HUES6 (cell line): Measurements from ENCODE around the gene ELFN1.

Experiments used
- H3K27ac ChIP-seq: 2 replicates; pipeline ENCODE4 v1.7.0; 2013; ENCODE audit warnings: low read depth, mild to moderate bottlenecking, low read length, inconsistent platforms
- H3K27me3 ChIP-seq: 2 replicates; pipeline ENCODE4 v1.6.1; 2013; ENCODE audit warnings: low read length; ENCODE audit not compliant: control insufficient read depth, insufficient read depth
- H3K36me3 ChIP-seq: 2 replicates; pipeline ENCODE4 v1.6.1; 2013; ENCODE audit warnings: low read length; ENCODE audit not compliant: control insufficient read depth, insufficient read depth
- H3K4me1 ChIP-seq: 2 replicates; pipeline ENCODE4 v1.6.1; 2013; ENCODE audit warnings: low read length; ENCODE audit not compliant: control insufficient read depth, insufficient read depth
- H3K4me3 ChIP-seq: 2 replicates; pipeline ENCODE4 v1.5.1; 2013; ENCODE audit warnings: low read depth, low read length
- H3K9ac ChIP-seq: one replicate; pipeline ENCODE4 v1.6.1; 2013; ENCODE audit warnings: mild to moderate bottlenecking, low read length
- H3K9me3 ChIP-seq: 2 replicates; pipeline ENCODE4 v1.6.1; 2013; ENCODE audit warnings: low read depth, low read length; ENCODE audit not compliant: control insufficient read depth, insufficient read depth

Gene ELFN1

GRCh38 chr7:1707756-1708595, 37.9 kb downstream of the ELFN1 start:
- Histone ChIP-seq H3K9ac (no peak overlapping the region), H3K4me3 (no peak overlapping the region), H3K4me1 (peaks cover 38% of the 10 kb centered on the region), H3K27ac (no peak overlapping the region), H3K9me3 (peaks cover 18% of the 10 kb centered on the region), H3K36me3 (peaks cover 11% of the 10 kb centered on the region; the same call in 1 of the 2 replicates), H3K27me3 (peaks cover 16% of the 10 kb centered on the region)

- Histone ChIP-seq H3K9me3 (peaks cover 17% of the 10 kb centered on the region), H3K36me3 (peaks cover 11% of the 10 kb centered on the region; the same call in 1 of the 2 replicates), H3K9ac (no peak overlapping the region), H3K27me3 (peaks cover 13% of the 10 kb centered on the region), H3K4me3 (no peak overlapping the region), H3K4me1 (peaks cover 41% of the 10 kb centered on the region), H3K27ac (no peak overlapping the region)
Observed at GRCh38 chr7:1708596-1709251, 38.6 kb downstream of the ELFN1 start.

GRCh38 chr7:1709281-1709680, 39.2 kb downstream of the ELFN1 start:
- no peak overlapping the region for H3K9ac ChIP-seq
- peaks cover 7% of the 10 kb centered on the region for H3K27me3 ChIP-seq
- no peak overlapping the region for H3K4me3 ChIP-seq
- H3K4me1 ChIP-seq = peaks cover 41% of the 10 kb centered on the region
- no peak overlapping the region for H3K27ac ChIP-seq
- H3K9me3 ChIP-seq = peaks cover 17% of the 10 kb centered on the region
- peaks cover 11% of the 10 kb centered on the region; the same call in 1 of the 2 replicates for H3K36me3 ChIP-seq

- peaks cover 36% of the 10 kb centered on the region for H3K4me1 ChIP-seq
- H3K27me3 ChIP-seq = peaks cover under 1% of the 10 kb centered on the region; the same call in 1 of the 2 replicates
- peaks cover 19% of the 10 kb centered on the region for H3K9me3 ChIP-seq
- no peak overlapping the region for H3K4me3 ChIP-seq
- no peak overlapping the region for H3K9ac ChIP-seq
- peaks cover 11% of the 10 kb centered on the region; the same call in 1 of the 2 replicates for H3K36me3 ChIP-seq
- H3K27ac ChIP-seq = no peak overlapping the region
Observed at GRCh38 chr7:1709900-1710299, 39.8 kb downstream of the ELFN1 start.

GRCh38 chr7:1710936-1711335, 40.9 kb downstream of the ELFN1 start:
- Histone ChIP-seq H3K27me3 (no peaks in the 10 kb centered on the region), H3K27ac (no peak overlapping the region), H3K9me3 (peaks cover 20% of the 10 kb centered on the region), H3K4me3 (no peak overlapping the region), H3K36me3 (peaks cover 11% of the 10 kb centered on the region; the same call in 1 of the 2 replicates), H3K4me1 (peaks cover 39% of the 10 kb centered on the region), H3K9ac (no peak overlapping the region)

- no peaks in the 10 kb centered on the region for H3K27me3 ChIP-seq
Observed at GRCh38 chr7:1712907-1713501, 42.9 kb downstream of the ELFN1 start.

GRCh38 chr7:1713502-1714484, 43.7 kb downstream of the ELFN1 start:
- Histone ChIP-seq H3K27ac (no peak overlapping the region), H3K4me1 (peaks cover 41% of the 10 kb centered on the region), H3K9ac (peak overlapping the region; percentile 20), H3K27me3 (no peaks in the 10 kb centered on the region), H3K9me3 (peaks cover 18% of the 10 kb centered on the region), H3K36me3 (peaks cover 9% of the 10 kb centered on the region; the same call in 1 of the 2 replicates), H3K4me3 (peak overlapping the region; percentile 16; the same call in 1 of the 2 replicates)

More at GRCh38 chr7:1712907-1713501, 42.9 kb downstream of the ELFN1 start:
- Histone ChIP-seq H3K9me3 (peaks cover 20% of the 10 kb centered on the region), H3K4me1 (peaks cover 38% of the 10 kb centered on the region), H3K27ac (no peak overlapping the region), H3K36me3 (peaks cover 11% of the 10 kb centered on the region; the same call in 1 of the 2 replicates), H3K9ac (no peak overlapping the region), H3K4me3 (no peak overlapping the region)

- no peaks in the 10 kb centered on the region for H3K36me3 ChIP-seq
- H3K4me1 ChIP-seq = peaks cover 45% of the 10 kb centered on the region
- H3K27me3 ChIP-seq = no peaks in the 10 kb centered on the region
Observed at GRCh38 chr7:1714583-1715330, 44.7 kb downstream of the ELFN1 start.

GRCh38 chr7:1715331-1715625, 45.2 kb downstream of the ELFN1 start:
- no peak overlapping the region for H3K9ac ChIP-seq
- peaks cover 45% of the 10 kb centered on the region for H3K4me1 ChIP-seq
- no peak overlapping the region for H3K4me3 ChIP-seq
- H3K27me3 ChIP-seq = no peaks in the 10 kb centered on the region
- H3K36me3 ChIP-seq = no peaks in the 10 kb centered on the region
- no peak overlapping the region for H3K27ac ChIP-seq
- peaks cover 3% of the 10 kb centered on the region; the same call in 1 of the 2 replicates for H3K9me3 ChIP-seq

More at GRCh38 chr7:1714583-1715330, 44.7 kb downstream of the ELFN1 start:
- Histone ChIP-seq H3K4me3 (no peak overlapping the region), H3K9ac (no peak overlapping the region), H3K9me3 (peaks cover 8% of the 10 kb centered on the region), H3K27ac (no peak overlapping the region)

- H3K4me3 ChIP-seq = no peak overlapping the region
- no peak overlapping the region for H3K27ac ChIP-seq
- no peak overlapping the region for H3K9ac ChIP-seq
- no peaks in the 10 kb centered on the region for H3K27me3 ChIP-seq
- H3K4me1 ChIP-seq = peaks cover 45% of the 10 kb centered on the region
- H3K36me3 ChIP-seq = no peaks in the 10 kb centered on the region
- H3K9me3 ChIP-seq = peaks cover 3% of the 10 kb centered on the region; the same call in 1 of the 2 replicates
Observed at GRCh38 chr7:1715671-1716074, 45.6 kb downstream of the ELFN1 start.
